OCI-LY3 (cell line): Measurements from ENCODE around the gene NPAT.

ENCODE experiments used
- H2AFZ ChIP-seq: fragments of 200-600, 300-600 bp; shearing (Covaris generic); 2 replicates; pipeline ENCODE4 v1.6.0; 2014; ENCODE audit warnings: antibody characterized with exemption, low read depth, low read length
- H3K27ac ChIP-seq: fragments of 200-600, 300-600 bp; sonication (generic); 2 replicates; pipeline ENCODE4 v1.5.1; 2014; ENCODE audit warnings: mild to moderate bottlenecking, low read length, moderate library complexity, mixed read lengths
- H3K27me3 ChIP-seq: fragments of 200-600, 300-600 bp; sonication (generic); 2 replicates; pipeline ENCODE4 v1.6.1; 2014; ENCODE audit warnings: low read depth, low read length, mixed read lengths
- H3K36me3 ChIP-seq: fragments of 200-600, 300-600 bp; sonication (generic); replicated peaks from 2 replicates; pipeline ENCODE3; 2014; ENCODE audit warnings: low read depth, low read length, mixed read lengths
- H3K4me1 ChIP-seq: fragments of 300-600, 200-600 bp; sonication (generic); 2 replicates; pipeline ENCODE4 v1.6.1; 2014; ENCODE audit warnings: low read length, mixed read lengths
- H3K4me2 ChIP-seq: fragments of 200-600, 300-600 bp; sonication (generic); 2 replicates; pipeline ENCODE4 v1.6.1; 2014; ENCODE audit warnings: low read length, mixed read lengths
- H3K4me3 ChIP-seq: fragments of 300-600, 200-600 bp; sonication (generic); 2 replicates; pipeline ENCODE4 v1.5.1; 2014; ENCODE audit warnings: antibody characterized with exemption, mild to moderate bottlenecking, low read length, moderate library complexity
- H3K79me2 ChIP-seq: fragments of 300-600, 200-600 bp; shearing (Covaris generic); 2 replicates; pipeline ENCODE4 v1.6.1; 2014; ENCODE audit warnings: mild to moderate bottlenecking, low read length, mixed read lengths
- H3K9ac ChIP-seq: fragments of 300-600, 200-600 bp; shearing (Covaris generic); 2 replicates; pipeline ENCODE4 v1.6.0; 2014; ENCODE audit warnings: mild to moderate bottlenecking, low read length, moderate library complexity
- H3K9me3 ChIP-seq: fragments of 200-600, 300-600 bp; shearing (Covaris generic); 2 replicates; pipeline ENCODE4 v1.6.1; 2014; ENCODE audit warnings: low read length, mixed read lengths; ENCODE audit not compliant: insufficient read depth
- H4K20me1 ChIP-seq: fragments of 200-600, 300-600 bp; sonication (generic); 2 replicates; pipeline ENCODE4 v1.6.1; 2016; ENCODE audit warnings: low read length, mixed read lengths; ENCODE audit not compliant: insufficient read depth
- EZH2phosphoT487 ChIP-seq: fragments of 200-600 bp; shearing (Covaris generic); IDR thresholded peaks from 2 replicates; pipeline ENCODE4 v1.6.1; 2018; ENCODE audit warnings: antibody characterized with exemption, mixed run types, low read depth
- TF ChIP-seq, protein P1 (sequence below): fragments of 200-600, 300-600 bp; sonication (generic); IDR thresholded peaks from 2 replicates; pipeline ENCODE4 v1.5.1; 2014; ENCODE audit warnings: antibody characterized with exemption, low read length, low read depth

NPAT gene

DNA sequence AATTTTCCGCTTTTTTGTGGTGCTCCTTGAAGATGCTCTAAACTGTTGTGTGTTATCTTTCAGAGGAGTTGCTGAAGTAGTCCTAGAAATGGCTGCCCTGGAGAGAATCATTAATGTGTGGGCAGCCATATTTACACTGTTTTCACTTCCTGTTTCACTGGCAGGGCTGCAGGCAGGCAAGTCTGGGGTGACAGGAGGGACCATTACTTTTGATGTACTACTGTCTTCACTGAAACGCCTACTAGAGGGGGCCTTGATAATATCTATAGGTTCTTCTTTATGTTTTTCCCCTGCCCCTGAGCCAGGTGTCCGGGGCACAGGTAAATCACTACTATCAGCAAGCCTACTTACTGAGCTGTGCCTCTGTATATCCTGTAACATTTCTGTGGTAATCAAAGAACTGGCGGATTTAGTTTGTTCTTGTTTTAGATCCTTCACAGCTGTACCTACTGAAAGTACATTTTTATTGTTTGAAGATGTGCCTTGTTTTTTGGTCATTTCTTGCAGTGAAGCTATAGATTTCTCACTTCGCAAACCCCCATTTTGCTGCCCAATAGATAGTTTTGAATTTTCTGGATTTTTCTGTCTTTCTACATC, 61.4 kb downstream of the NPAT start:
- H3K79me2 ChIP-seq: no peaks in the 10 kb centered on the region
- H3K9ac ChIP-seq: no peak overlapping the region
- H4K20me1 ChIP-seq: no peaks in the 10 kb centered on the region
- H2AFZ ChIP-seq: peak overlapping the region; percentile 54; the same call in 1 of the 2 replicates
- H3K4me1 ChIP-seq: peaks cover 25% of the 10 kb centered on the region
- H3K36me3 ChIP-seq: peaks cover 21% of the 10 kb centered on the region
- peak overlapping the region; percentile 59 for H3K4me2 ChIP-seq
- no peaks in the 10 kb centered on the region for H3K27me3 ChIP-seq
- peak overlapping the region; percentile 36; the same call in 1 of the 2 replicates for H3K4me3 ChIP-seq
- H3K27ac ChIP-seq: peak overlapping the region; percentile 70
- H3K9me3 ChIP-seq: no peaks in the 10 kb centered on the region
- TF ChIP-seq, protein P1, sequence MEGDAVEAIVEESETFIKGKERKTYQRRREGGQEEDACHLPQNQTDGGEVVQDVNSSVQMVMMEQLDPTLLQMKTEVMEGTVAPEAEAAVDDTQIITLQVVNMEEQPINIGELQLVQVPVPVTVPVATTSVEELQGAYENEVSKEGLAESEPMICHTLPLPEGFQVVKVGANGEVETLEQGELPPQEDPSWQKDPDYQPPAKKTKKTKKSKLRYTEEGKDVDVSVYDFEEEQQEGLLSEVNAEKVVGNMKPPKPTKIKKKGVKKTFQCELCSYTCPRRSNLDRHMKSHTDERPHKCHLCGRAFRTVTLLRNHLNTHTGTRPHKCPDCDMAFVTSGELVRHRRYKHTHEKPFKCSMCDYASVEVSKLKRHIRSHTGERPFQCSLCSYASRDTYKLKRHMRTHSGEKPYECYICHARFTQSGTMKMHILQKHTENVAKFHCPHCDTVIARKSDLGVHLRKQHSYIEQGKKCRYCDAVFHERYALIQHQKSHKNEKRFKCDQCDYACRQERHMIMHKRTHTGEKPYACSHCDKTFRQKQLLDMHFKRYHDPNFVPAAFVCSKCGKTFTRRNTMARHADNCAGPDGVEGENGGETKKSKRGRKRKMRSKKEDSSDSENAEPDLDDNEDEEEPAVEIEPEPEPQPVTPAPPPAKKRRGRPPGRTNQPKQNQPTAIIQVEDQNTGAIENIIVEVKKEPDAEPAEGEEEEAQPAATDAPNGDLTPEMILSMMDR: no peak
- no peak for TF ChIP-seq EZH2phosphoT487

GRCh38 chr11:108154591-108154990, 67.8 kb downstream of the NPAT start:
- Histone ChIP-seq H3K4me1 (no peaks in the 10 kb centered on the region), H3K9ac (no peak overlapping the region), H2AFZ (no peak overlapping the region), H3K79me2 (no peaks in the 10 kb centered on the region), H3K4me3 (no peak overlapping the region), H3K27me3 (no peaks in the 10 kb centered on the region), H3K36me3 (peaks cover 36% of the 10 kb centered on the region), H3K9me3 (no peaks in the 10 kb centered on the region), H3K27ac (no peak overlapping the region), H3K4me2 (no peak overlapping the region), H4K20me1 (no peaks in the 10 kb centered on the region)
- TF ChIP-seq, protein P1: no peak
- TF ChIP-seq EZH2phosphoT487: no peak

GRCh38 chr11:108148556-108148955, 73.9 kb downstream of the NPAT start:
- no peak overlapping the region for H3K9ac ChIP-seq
- H3K4me3 ChIP-seq: no peak overlapping the region
- H3K79me2 ChIP-seq: no peaks in the 10 kb centered on the region
- TF ChIP-seq EZH2phosphoT487: no peak
- TF ChIP-seq, protein P1: no peak
- H3K4me2 ChIP-seq: no peak overlapping the region
- no peaks in the 10 kb centered on the region for H3K9me3 ChIP-seq
- H3K27me3 ChIP-seq: no peaks in the 10 kb centered on the region
- no peaks in the 10 kb centered on the region for H4K20me1 ChIP-seq
- H3K27ac ChIP-seq: no peak overlapping the region
- no peaks in the 10 kb centered on the region for H3K4me1 ChIP-seq
- H3K36me3 ChIP-seq: peaks cover 31% of the 10 kb centered on the region
- no peak overlapping the region for H2AFZ ChIP-seq

- no peak overlapping the region for H3K4me3 ChIP-seq
- H3K79me2 ChIP-seq: no peaks in the 10 kb centered on the region
- no peak overlapping the region for H3K9ac ChIP-seq
- no peak overlapping the region for H3K4me2 ChIP-seq
- TF ChIP-seq EZH2phosphoT487: no peak
- TF ChIP-seq, protein P1: no peak
- H3K36me3 ChIP-seq: peaks cover 27% of the 10 kb centered on the region
- H3K27me3 ChIP-seq: no peaks in the 10 kb centered on the region
- H4K20me1 ChIP-seq: no peaks in the 10 kb centered on the region
- no peaks in the 10 kb centered on the region for H3K4me1 ChIP-seq
- no peak overlapping the region for H2AFZ ChIP-seq
- no peak overlapping the region for H3K27ac ChIP-seq
- no peaks in the 10 kb centered on the region for H3K9me3 ChIP-seq
These were observed 75.3 kb downstream of the NPAT start for GRCh38 chr11:108147150-108147549.
